Stimulated activated naive CD8-positive, alpha-beta T cell treated with anti-CD3 and anti-CD28 coated beads, Interleukin-15, Interleukin-2, amounts not matched to agents 100 ng/mL and 50 ng/mL, for 24 hours (primary cell): Measurements from ENCODE around the gene PROS1.
A peak's percentile ranks its signal among the peaks of the same experiment; 100 is the strongest.

ENCODE experiments used
- H3K27ac Mint-ChIP-seq: one replicate; pipeline ENCODE4 v1.8.0; 2021; ENCODE audit warnings: mild to moderate bottlenecking, mixed read lengths
- H3K27me3 Mint-ChIP-seq: one replicate; pipeline ENCODE4 v1.8.0; 2021; ENCODE audit warnings: mixed read lengths
- H3K36me3 Mint-ChIP-seq: one replicate; pipeline ENCODE4 v1.8.0; 2021; ENCODE audit warnings: low read depth, mixed read lengths
- H3K4me1 Mint-ChIP-seq: one replicate; pipeline ENCODE4 v1.8.0; 2021; ENCODE audit warnings: low read depth, mixed read lengths
- H3K4me3 Mint-ChIP-seq: one replicate; pipeline ENCODE4 v1.8.0; 2021; ENCODE audit warnings: mild to moderate bottlenecking, mixed read lengths
- H3K9me3 Mint-ChIP-seq: one replicate; pipeline ENCODE4 v1.8.0; 2021; ENCODE audit warnings: mixed read lengths

Gene PROS1

DNA sequence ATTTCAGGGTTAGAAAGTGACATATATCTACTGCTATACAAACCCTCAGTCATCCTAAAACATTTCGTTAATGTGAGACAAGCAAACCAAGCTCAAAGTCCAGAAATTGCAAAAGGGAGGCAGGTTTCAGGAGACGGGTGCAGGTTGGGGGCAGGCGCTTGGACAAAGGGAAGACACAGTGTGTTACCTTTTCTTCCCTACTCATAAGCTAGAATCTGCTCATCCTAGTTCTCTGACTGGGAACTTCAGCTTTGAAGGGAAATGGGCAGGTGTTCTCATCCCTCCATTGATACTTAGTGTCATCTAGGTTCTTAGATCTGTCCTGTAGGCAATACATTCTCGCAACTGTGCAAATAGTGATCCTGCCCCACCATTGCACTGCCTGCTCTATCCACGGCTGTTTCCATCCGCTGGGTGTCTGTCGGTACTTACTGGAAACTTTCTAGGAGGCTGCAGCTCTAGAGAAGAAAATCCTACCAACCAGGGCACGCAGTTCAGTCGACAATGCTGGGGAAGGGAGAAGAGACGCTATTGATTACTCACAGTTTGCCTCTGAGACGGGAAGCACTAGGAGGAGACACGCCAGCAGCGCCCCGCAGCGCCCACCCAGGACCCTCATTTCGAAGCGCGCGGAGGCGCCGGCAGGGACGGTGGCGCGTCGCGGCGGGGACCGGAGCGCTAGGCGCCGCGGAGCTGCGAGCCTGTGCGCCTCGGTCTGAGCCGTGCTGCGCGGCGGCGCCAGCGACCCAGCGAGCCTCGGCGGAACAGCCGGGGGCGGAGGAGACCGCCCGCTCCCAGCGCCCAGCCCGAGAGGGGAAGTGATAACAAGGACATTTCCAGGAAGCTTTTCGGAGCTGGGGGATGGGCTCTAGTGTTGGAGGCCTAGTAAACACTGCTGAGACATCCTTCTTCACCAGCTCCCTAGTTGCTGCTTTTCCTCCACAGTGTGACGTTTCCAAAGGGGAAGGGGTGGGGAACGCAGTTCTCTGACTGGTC lies at the start of gene PROS1:
Gene PROS1, minus strand, starts transcription at position 766 of the 996 bp plus-strand sequence. Its CDS starts 147 bp downstream, at position 619.
- Mint-ChIP-seq H3K36me3 (no peaks in the 10 kb centered on the region), H3K9me3 (no peaks in the 10 kb centered on the region), H3K4me1 (peaks cover 11% of the 10 kb centered on the region), H3K27me3 (peaks cover 16% of the 10 kb centered on the region), H3K27ac (peak within 1 kb of the TSS; percentile 75), H3K4me3 (peak within 1 kb of the TSS; percentile 85)

DNA sequence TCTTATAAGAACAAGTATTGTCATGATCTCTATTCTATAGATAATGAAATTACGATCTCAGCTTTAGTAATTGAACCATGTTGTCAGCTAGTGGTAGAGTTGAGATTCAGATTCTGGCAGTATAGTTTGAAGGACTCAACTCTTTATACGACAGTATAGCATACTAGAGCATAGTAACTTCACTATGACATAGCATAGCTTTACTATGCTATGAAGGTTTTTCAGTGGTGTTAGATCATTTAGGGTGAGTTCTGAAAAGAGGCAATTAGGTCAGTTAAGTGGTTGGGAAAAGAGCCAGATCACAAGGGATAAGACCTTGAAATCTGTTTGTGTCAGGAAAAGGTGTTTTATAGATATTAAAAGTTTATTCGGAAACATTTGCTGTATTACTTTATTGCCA lies 46.6 kb upstream of the PROS1 start:
- Mint-ChIP-seq H3K9me3 (no peaks in the 10 kb centered on the region), H3K4me3 (no peak overlapping the region), H3K27ac (no peak overlapping the region), H3K36me3 (no peaks in the 10 kb centered on the region), H3K4me1 (no peaks in the 10 kb centered on the region), H3K27me3 (no peaks in the 10 kb centered on the region)

DNA sequence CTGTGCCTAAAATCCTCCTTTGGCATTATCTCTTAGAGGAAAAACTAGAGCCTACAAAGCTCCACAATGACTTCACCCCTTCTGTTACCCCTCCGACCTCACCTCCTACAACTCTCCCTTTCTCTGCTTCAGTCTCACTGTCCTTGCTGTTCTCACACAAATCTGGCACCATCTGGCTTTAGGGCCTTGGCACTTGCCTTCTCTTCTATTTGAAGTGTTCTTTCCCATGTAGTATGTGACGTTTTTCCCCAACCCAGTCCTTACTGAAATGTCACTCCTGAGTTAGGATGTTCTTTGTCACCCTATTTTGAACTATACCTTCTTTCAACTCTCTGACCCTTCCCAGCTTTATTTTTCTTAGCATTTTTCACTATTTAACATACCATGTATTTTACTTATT lies 46.0 kb upstream of the PROS1 start:
- peaks cover 6% of the 10 kb centered on the region for H3K4me1 Mint-ChIP-seq
- H3K27ac Mint-ChIP-seq = no peak overlapping the region
- H3K4me3 Mint-ChIP-seq = no peak overlapping the region
- H3K36me3 Mint-ChIP-seq = peaks cover 5% of the 10 kb centered on the region
- no peaks in the 10 kb centered on the region for H3K9me3 Mint-ChIP-seq
- H3K27me3 Mint-ChIP-seq = no peaks in the 10 kb centered on the region

DNA sequence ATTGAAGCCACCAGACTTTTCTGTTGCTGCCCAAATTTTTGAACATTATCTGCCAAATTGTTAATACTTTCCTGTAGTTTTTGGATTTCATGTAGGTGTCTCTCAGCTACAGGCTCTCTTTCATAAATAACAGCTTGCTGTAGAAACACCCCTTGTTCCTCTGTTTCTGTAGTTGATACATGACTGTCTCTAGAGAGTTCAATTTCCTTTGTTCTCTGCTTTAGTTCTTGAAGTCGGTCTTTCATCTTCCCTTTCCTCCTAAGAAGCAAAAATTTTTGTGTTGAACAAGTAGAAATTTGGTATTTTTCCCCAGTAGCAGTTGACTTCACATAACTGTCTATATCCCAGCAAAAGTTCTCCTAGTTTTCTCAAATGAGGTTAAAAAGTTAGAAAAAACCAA lies 41.3 kb upstream of the PROS1 start:
- peaks cover 35% of the 10 kb centered on the region for H3K4me1 Mint-ChIP-seq
- H3K27ac Mint-ChIP-seq = no peak overlapping the region
- H3K4me3 Mint-ChIP-seq = no peak overlapping the region
- no peaks in the 10 kb centered on the region for H3K27me3 Mint-ChIP-seq
- H3K36me3 Mint-ChIP-seq = peaks cover 21% of the 10 kb centered on the region
- no peaks in the 10 kb centered on the region for H3K9me3 Mint-ChIP-seq

DNA sequence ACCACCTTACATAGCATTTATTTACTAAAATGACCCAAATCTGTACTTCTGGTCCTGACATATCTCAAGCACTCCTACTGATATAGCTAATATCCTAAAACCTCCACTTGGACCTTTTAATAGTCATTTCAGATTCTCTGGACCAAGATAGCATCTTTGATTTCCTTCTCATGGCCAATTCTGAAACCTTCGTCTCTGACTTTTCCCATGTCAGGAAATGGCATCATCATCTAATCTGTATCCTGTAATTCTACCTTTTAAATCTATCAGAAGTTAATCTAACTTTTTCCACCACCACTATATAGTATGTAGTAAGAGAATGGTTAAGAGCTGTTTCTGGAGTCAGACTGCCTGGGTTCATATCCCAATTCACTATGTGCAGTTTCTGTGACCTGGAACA lies 38.5 kb upstream of the PROS1 start:
- Mint-ChIP-seq H3K4me3 (peak overlapping the region; percentile 11), H3K27me3 (no peaks in the 10 kb centered on the region), H3K9me3 (no peaks in the 10 kb centered on the region), H3K27ac (peak overlapping the region; percentile 80), H3K36me3 (peaks cover 21% of the 10 kb centered on the region), H3K4me1 (peaks cover 47% of the 10 kb centered on the region)

DNA sequence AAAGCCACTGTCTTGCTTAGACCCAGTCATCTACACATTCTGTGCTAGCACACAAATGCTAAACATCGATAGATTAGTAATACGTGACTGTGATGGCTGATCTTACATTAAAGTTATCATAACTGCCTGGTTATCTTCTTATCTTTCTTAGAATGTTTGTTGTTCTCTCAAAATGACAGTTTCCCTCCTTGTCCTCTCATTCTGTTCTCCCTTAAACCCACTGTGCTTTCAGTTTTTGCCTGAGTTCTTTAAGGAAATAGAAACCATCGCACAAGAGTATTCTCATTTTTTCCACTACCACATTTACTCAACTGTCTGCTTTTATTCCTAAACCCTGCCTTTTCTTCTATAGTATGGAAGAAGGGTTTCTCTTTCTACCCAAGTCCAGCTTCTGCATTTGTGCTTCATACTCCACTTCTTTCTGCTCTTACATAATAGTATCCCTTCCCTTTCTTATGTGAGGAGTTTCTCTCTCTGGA lies 37.6 kb upstream of the PROS1 start:
- H3K4me1 Mint-ChIP-seq = peaks cover 47% of the 10 kb centered on the region
- no peaks in the 10 kb centered on the region for H3K9me3 Mint-ChIP-seq
- no peaks in the 10 kb centered on the region for H3K27me3 Mint-ChIP-seq
- H3K36me3 Mint-ChIP-seq = peaks cover 25% of the 10 kb centered on the region
- H3K27ac Mint-ChIP-seq = peak overlapping the region; percentile 80
- H3K4me3 Mint-ChIP-seq = peak overlapping the region; percentile 11

DNA sequence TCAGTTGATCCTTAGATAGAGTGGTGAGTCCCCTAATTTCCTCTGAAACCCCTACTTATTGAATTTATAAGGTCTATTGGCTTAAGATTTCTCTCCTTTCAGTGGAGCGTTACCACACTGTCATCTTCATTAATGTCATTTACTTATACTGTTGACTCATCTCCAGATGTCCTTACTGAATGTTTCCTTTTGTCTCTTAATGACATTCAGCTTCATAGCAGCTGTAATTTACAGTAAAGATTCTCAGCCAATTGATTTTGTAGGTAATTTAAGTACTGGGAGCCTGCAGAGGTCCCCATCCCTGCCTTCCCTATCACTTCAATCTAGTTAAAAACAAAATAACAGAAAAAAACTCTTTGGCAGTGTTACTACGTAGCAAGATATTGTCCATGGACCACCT lies 35.9 kb upstream of the PROS1 start:
- Mint-ChIP-seq H3K27ac (peak overlapping the region; percentile 56), H3K36me3 (peaks cover 19% of the 10 kb centered on the region)

DNA sequence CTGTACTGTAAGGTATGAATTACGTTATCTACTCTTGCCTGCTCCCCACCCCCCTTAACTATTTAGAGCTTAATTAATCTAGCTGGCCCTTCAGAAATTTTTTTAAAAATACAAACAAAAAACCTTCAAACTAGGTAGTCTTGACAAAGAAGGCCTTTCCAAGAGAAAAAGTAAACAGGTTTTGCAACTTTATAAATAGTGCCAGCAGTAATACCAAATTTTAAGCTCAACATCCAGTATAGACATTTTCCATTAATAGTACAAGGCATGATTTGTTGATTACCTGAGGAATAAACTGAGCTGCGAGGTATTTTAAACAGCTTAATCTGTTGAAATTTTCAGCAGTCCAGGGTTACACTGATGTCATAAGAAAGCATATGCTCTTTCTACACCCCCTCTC lies 34.6 kb upstream of the PROS1 start:
- Mint-ChIP-seq H3K36me3 (peaks cover 17% of the 10 kb centered on the region), H3K27ac (no peak overlapping the region), H3K27me3 (no peaks in the 10 kb centered on the region), H3K4me3 (no peak overlapping the region), H3K4me1 (peaks cover 41% of the 10 kb centered on the region), H3K9me3 (no peaks in the 10 kb centered on the region)

More for the DNA sequence above, 35.9 kb upstream of the PROS1 start:
- no peaks in the 10 kb centered on the region for H3K9me3 Mint-ChIP-seq
- no peak overlapping the region for H3K4me3 Mint-ChIP-seq
- H3K4me1 Mint-ChIP-seq = peaks cover 41% of the 10 kb centered on the region
- no peaks in the 10 kb centered on the region for H3K27me3 Mint-ChIP-seq

DNA sequence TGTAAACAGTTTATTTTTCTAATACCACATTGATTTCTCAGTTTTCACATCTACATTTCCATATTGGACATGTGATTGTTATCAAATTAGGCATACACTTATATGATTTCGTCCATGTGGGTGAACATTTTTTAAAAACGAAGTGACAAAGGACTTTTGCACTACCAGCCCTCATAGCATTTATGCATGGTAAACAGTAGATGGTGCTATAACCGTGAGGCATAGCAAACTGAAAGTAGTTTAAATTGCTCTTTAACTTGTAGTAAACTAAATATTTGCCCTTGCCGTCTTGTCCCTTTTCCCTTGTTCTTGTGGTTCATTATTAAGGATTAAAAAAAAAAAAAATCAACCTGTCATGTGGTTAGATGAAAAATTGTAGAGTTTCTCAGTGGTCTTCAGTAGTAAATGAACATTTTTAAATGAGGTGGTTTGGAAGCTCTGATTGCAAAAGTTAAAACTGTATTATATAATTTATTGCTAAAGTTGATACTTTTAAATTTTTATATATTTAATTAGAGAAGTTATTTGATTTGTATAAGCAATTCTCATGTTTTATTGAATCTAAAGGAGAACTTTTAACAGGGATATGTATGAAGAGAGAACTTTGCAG lies 30.7 kb upstream of the PROS1 start:
- peak overlapping the region; percentile 48 for H3K4me3 Mint-ChIP-seq
- no peaks in the 10 kb centered on the region for H3K9me3 Mint-ChIP-seq
- no peaks in the 10 kb centered on the region for H3K27me3 Mint-ChIP-seq
- peaks cover 4% of the 10 kb centered on the region for H3K36me3 Mint-ChIP-seq
- H3K4me1 Mint-ChIP-seq = peaks cover 11% of the 10 kb centered on the region
- H3K27ac Mint-ChIP-seq = no peak overlapping the region

DNA sequence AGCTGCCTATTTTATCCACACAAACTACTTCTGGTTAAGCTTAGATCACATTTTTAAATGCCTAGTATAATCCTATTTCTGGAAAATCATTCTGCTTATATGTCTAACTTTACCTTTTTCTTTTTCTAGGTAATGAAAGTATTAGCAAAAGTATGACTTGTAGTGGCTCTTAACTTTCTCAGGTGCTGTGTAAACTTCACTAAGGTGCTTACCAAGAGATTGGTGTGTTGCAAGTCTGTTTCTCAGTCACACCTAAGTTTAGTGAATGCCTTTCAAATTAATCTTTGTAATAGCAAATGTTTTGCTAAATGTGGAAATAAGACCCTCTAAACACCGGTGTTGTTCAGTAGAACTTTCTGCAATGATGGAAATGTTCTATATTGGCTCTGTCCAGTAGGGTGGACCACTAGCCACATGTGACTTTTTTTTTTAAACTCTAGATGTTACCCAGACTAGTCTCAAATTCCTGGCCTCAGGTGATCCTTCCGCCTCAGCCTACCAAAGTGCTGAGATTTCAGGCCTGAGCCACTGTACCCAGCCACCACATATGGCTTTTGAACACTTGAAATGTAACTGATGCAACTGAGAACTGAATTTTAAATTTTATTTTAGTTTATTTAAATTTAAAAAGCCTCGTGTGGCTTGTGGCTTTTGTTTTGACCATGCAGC lies 28.3 kb upstream of the PROS1 start:
- H3K4me1 Mint-ChIP-seq = peaks cover 5% of the 10 kb centered on the region
- no peaks in the 10 kb centered on the region for H3K27me3 Mint-ChIP-seq
- no peak overlapping the region for H3K4me3 Mint-ChIP-seq
- peaks cover 5% of the 10 kb centered on the region for H3K36me3 Mint-ChIP-seq
- no peak overlapping the region for H3K27ac Mint-ChIP-seq
- H3K9me3 Mint-ChIP-seq = no peaks in the 10 kb centered on the region

DNA sequence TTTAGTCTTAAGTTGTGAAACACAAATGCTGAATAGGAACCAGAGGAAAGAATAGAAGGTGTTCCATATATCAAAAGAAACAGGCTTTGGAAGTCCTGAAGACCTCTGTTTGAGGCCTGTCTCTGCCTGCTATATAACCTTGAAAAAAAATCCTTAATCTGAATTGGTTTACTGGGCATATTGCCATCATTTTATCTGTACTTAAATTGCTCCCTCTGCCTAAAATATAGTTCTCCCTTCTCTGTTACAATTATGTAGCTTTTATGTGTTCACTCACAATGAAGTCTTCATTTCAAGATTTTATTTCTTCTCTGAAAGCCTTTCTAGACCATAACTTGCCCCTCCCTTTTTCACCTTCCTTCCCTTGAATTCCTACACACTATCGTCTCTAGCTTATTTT lies 27.5 kb upstream of the PROS1 start:
- H3K9me3 Mint-ChIP-seq = no peaks in the 10 kb centered on the region
- peaks cover 6% of the 10 kb centered on the region for H3K36me3 Mint-ChIP-seq
- no peak overlapping the region for H3K4me3 Mint-ChIP-seq
- H3K4me1 Mint-ChIP-seq = peaks cover 5% of the 10 kb centered on the region
- H3K27ac Mint-ChIP-seq = peak overlapping the region; percentile 15
- no peaks in the 10 kb centered on the region for H3K27me3 Mint-ChIP-seq

DNA sequence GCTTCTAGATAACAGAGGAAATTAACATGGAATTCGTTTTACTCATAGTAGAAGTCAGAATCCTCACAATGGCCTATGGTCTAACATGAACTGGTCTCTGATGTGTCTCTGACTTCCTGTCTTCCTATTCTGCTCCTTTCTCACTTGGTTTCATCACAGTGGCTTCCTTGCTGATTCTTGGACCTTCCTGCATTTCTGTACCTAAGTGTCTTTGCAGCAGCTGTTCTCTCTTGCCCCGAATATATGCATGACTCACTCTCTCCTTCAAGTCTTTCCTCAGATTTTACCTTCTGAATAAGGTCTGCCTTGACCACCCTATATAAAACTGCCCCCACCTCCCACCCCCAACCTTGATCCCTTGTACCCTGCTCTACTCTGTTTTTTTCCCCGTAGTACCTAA lies 20.4 kb upstream of the PROS1 start:
- Mint-ChIP-seq H3K27ac (no peak overlapping the region), H3K9me3 (no peaks in the 10 kb centered on the region)

DNA sequence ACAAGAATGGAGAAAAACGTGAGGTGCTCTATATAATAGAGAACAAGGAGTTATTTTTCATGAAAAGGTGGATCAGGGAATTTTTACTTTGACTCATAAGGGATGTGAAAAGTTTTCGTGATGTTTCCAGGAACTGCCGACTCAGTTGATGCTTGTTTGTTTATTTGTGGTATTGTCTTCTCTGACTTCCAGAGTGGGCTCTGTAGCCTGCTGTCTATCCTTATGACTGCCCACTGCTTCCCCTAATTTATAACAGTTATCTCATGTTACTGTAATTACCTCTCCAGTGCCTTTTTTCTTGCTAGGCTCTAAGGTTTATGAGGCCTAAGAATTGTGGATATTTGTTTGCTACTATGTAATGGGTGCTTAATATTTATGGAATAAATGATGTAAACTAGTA lies 18.5 kb upstream of the PROS1 start:
- H3K36me3 Mint-ChIP-seq = peaks cover 5% of the 10 kb centered on the region
- H3K27ac Mint-ChIP-seq = no peak overlapping the region

More for the DNA sequence above, 20.4 kb upstream of the PROS1 start:
- H3K36me3 Mint-ChIP-seq = peaks cover 6% of the 10 kb centered on the region
- no peaks in the 10 kb centered on the region for H3K27me3 Mint-ChIP-seq
- H3K4me3 Mint-ChIP-seq = no peak overlapping the region
- H3K4me1 Mint-ChIP-seq = peaks cover 6% of the 10 kb centered on the region

DNA sequence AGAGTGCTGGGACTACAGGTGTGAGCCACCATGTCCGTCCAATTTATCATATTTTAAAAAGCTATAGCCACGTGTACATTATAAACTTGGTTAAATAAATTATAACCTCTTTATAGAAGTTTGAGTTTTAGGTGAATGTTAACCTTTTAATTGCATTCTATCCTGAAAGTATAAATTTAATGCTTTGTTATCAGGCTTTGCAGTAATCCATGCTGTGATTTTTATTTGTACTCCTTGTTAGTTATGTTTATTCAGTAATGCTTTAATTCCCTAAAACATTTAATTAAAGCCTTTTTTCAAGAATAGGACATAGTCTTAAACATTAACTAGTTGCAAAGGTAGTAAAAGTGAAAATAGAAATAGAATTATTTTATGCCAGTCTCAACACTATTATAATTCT lies 17.9 kb upstream of the PROS1 start:
- Mint-ChIP-seq H3K9me3 (no peaks in the 10 kb centered on the region), H3K4me3 (no peak overlapping the region), H3K4me1 (peaks cover 6% of the 10 kb centered on the region), H3K36me3 (no peaks in the 10 kb centered on the region), H3K27ac (no peak overlapping the region), H3K27me3 (no peaks in the 10 kb centered on the region)

More for the DNA sequence above, 18.5 kb upstream of the PROS1 start:
- H3K9me3 Mint-ChIP-seq = no peaks in the 10 kb centered on the region
- H3K27me3 Mint-ChIP-seq = no peaks in the 10 kb centered on the region
- H3K4me1 Mint-ChIP-seq = peaks cover 6% of the 10 kb centered on the region
- no peak overlapping the region for H3K4me3 Mint-ChIP-seq

DNA sequence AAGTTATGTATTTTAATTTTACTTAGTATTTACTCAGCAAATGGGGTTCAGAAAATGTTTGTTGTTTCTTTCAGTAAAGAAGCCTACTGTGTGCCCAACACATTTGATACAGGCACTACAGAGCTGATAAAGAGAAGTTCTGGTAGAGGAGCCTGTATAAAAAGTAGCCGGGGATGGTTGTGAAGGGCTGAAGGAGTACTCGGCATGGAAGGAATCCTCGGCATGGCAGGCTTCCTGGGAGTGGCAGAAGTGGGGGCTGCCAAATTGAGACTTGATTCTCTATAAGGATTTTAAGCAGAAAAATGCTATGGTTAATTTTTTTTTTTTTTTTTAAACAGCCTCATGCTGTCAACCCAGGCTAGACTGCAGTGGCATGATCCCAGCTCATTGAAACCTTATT lies 15.5 kb upstream of the PROS1 start:
- Mint-ChIP-seq H3K4me3 (no peak overlapping the region), H3K27ac (no peak overlapping the region), H3K36me3 (no peaks in the 10 kb centered on the region), H3K27me3 (no peaks in the 10 kb centered on the region), H3K4me1 (peaks cover 6% of the 10 kb centered on the region), H3K9me3 (no peaks in the 10 kb centered on the region)
